Measurements from ENCODE around the gene DNAH14. TPM values are rescaled to one million over a fixed set of nuclear protein-coding genes. Genes with fewer than 3 reads are reported as not detected.

The DNAH14 gene
- total and polyA plus RNA-seq, 9 of the 15 experiments (the other 6 are each of a cell fraction or from before 2014, with no cell fraction given) = 58.4 to 142 (median 98.4) TPM

DNA sequence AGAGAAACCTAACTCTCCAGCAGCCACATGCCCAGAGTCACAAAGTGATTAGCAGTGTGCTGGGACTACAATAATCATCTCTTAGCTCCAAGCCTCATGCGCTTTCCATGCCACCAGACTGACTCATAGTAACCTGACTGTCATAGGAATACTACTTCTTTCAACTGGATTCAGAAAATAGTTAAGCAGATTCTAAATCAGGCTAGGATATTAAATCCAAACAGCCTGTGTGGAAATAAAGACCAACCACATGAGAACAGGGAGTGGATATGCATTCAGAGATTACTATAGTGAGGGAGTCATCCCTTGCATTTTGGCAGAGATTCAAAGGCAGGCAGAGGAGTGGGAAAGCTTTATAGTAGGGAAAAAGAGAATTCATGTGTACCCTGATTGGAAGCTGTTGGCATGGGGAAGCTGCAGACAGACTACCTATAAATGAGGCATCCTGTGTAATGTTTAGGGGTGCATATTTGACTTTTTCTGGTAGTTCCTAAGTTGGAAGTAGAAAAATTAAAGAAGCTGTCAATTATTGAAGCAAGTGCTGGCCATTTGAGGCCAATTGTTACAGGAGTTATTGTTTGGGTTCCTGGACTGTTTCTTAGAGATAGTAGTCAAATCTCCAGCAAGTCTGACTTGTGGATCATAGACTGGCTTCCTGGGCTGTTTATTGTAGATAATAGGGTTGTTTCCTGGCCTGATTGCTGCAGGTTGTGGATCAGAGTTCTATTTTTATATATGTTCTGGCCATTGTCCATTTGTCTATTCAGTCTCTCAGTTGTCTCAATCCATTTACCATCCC, 31.7 kb upstream of the DNAH14 start:
- DNase-seq (ENCODE audit: extremely low read depth in 1 of 4, low spot score in 3 of 4) (no peak), FAIRE-seq (no peak), ATAC-seq (no peak)
- Histone ChIP-seq H2AFZ (ENCODE audit: low read depth, low read length) (no peak overlapping the region), H3K4me3 (no peak overlapping the region), H3K9ac (ENCODE audit: insufficient read depth in 1 of 2, low read depth in 2 of 2, low read length in 2 of 2) (no peak overlapping the region), H3K4me2 (ENCODE audit: insufficient read depth, low read length) (no peak overlapping the region), H3K27me3 (ENCODE audit: control insufficient read depth in 2 of 2, insufficient read depth in 2 of 2, low read length in 2 of 2) (0 out of 5 replicates have a peak, but pooled peaks cover 0 to 3% of the 10 kb centered on the region in 2 experiments), H3K36me3 (ENCODE audit: control insufficient read depth, insufficient read depth, low read length) (no peaks in the 10 kb centered on the region), H4K20me1 (replicated peaks; ENCODE audit: control insufficient read depth, insufficient read depth, low read length) (no peaks in the 10 kb centered on the region), H3K4me1 (replicated peaks in 1 of 2; ENCODE audit: control insufficient read depth in 2 of 2, insufficient read depth in 2 of 2, low read length in 2 of 2) (no peaks in the 10 kb centered on the region), H3K79me2 (ENCODE audit: control insufficient read depth, insufficient read depth, low read length) (no peaks in the 10 kb centered on the region), H3K27ac (ENCODE audit: extremely low read depth, low read depth, low read length) (no peak overlapping the region), H3K9me3 (replicated peaks; ENCODE audit: control insufficient read depth, insufficient read depth, low read depth, low read length) (no peaks in the 10 kb centered on the region), H3K9me1 (ENCODE audit: control insufficient read depth, insufficient read depth, low read length) (no peaks in the 10 kb centered on the region)
- BruUV-seq (replicated peaks) = no TSS peak
- WGBS (ENCODE audit: insufficient coverage, low coverage, missing lambda C conversion rate) = 0% methylated on average over 1 of the region's 1 CpG
- TF ChIP-seq MAFG (tag; conservative IDR thresholded peaks at IDR 0.05) = no peak
- no peak for TF ChIP-seq KLF6 (CRISPR knock-in tag; IDR thresholded peaks at IDR 0.05; ENCODE audit: borderline replicate concordance)
- TF ChIP-seq MCM5 (IDR thresholded peaks at IDR 0.05; ENCODE audit: low read depth) = no peak
- no peak for TF ChIP-seq L3MBTL2 (IDR thresholded peaks at IDR 0.05)
- in situ Hi-C loops (cut with MboI) (no loop called here), intact Hi-C loops (cut with micrococcal nuclease) (no loop called here)
- ChIA-PET CTCF (ENCODE audit: low intra/inter-chr PET ratio) (no interaction called here), POLR2A (interaction anchor here (0.8 kb wide), 1 partner anchor 14 kb away, joined by 3 read pairs; no protein-coding TSS in a partner anchor)

DNA sequence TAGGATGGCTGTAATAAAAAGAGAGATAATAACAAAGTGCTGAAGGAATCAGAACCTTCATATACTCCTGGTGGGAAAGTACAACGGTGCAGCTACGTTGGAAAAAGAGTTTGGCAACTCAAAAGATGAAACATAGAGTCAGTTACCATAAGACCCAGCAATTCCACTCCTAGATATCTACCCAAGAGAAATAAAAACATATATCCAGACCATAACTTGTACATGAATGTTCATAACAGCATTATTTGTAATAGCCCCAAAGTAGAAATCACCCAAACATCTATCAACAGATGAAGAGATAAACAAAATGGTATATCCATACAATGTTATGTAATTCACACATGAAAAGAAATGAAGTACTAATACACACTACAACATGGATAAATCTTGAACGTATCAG, 30.5 kb upstream of the DNAH14 start:
- no peak overlapping the region for H2AFZ ChIP-seq (ENCODE audit: low read depth, low read length)
- H3K27ac ChIP-seq (ENCODE audit: extremely low read depth, low read depth, low read length) = no peak overlapping the region
- no peaks in the 10 kb centered on the region for H4K20me1 ChIP-seq (replicated peaks; ENCODE audit: control insufficient read depth, insufficient read depth, low read length)
- in situ Hi-C loops (cut with MboI) (no loop called here), intact Hi-C loops (cut with micrococcal nuclease) (no loop called here)
- BruUV-seq (replicated peaks) = no TSS peak
- H3K9ac ChIP-seq (ENCODE audit: insufficient read depth in 1 of 2, low read depth in 2 of 2, low read length in 2 of 2) = no peak overlapping the region
- WGBS (ENCODE audit: insufficient coverage, low coverage, missing lambda C conversion rate) = 1% methylated on average over 3 of the region's 3 CpGs
- CTCF ChIA-PET (ENCODE audit: low intra/inter-chr PET ratio) = no interaction called here
- H3K4me1 ChIP-seq (replicated peaks in 1 of 2; ENCODE audit: control insufficient read depth in 2 of 2, insufficient read depth in 2 of 2, low read length in 2 of 2) = no peaks in the 10 kb centered on the region
- 0 out of 5 replicates have a peak, but pooled peaks cover 0 to 2% of the 10 kb centered on the region in 2 experiments for H3K27me3 ChIP-seq (ENCODE audit: control insufficient read depth in 2 of 2, insufficient read depth in 2 of 2, low read length in 2 of 2)
- FAIRE-seq (no peak), DNase-seq (ENCODE audit: extremely low read depth in 1 of 4, low spot score in 3 of 4) (no peak), ATAC-seq (no peak)
- no peaks in the 10 kb centered on the region for H3K79me2 ChIP-seq (ENCODE audit: control insufficient read depth, insufficient read depth, low read length)
- no peaks in the 10 kb centered on the region for H3K36me3 ChIP-seq (ENCODE audit: control insufficient read depth, insufficient read depth, low read length)
- H3K4me2 ChIP-seq (ENCODE audit: insufficient read depth, low read length) = no peak overlapping the region
- H3K9me3 ChIP-seq (replicated peaks; ENCODE audit: control insufficient read depth, insufficient read depth, low read depth, low read length) = no peaks in the 10 kb centered on the region
- H3K9me1 ChIP-seq (ENCODE audit: control insufficient read depth, insufficient read depth, low read length) = no peaks in the 10 kb centered on the region
- POLR2A ChIA-PET = interaction anchor here (0.6 kb wide), 1 partner anchor 8 kb away, joined by 3 read pairs; no protein-coding TSS in a partner anchor
- H3K4me3 ChIP-seq = no peak overlapping the region
- TF ChIP-seq WHSC1 (IDR thresholded peaks at IDR 0.05; ENCODE audit: low read length) = no peak
- no peak for TF ChIP-seq ZKSCAN3 (CRISPR knock-in tag; IDR thresholded peaks at IDR 0.05)
- no peak for TF ChIP-seq ZNF134 (CRISPR knock-in tag; conservative IDR thresholded peaks at IDR 0.05)
- TF ChIP-seq MLLT1 (IDR thresholded peaks at IDR 0.05) = no peak
- TF ChIP-seq, protein P1, sequence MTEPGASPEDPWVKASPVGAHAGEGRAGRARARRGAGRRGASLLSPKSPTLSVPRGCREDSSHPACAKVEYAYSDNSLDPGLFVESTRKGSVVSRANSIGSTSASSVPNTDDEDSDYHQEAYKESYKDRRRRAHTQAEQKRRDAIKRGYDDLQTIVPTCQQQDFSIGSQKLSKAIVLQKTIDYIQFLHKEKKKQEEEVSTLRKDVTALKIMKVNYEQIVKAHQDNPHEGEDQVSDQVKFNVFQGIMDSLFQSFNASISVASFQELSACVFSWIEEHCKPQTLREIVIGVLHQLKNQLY (CRISPR knock-in tag; conservative IDR thresholded peaks at IDR 0.05) = no peak
- TF ChIP-seq TAL1 (IDR thresholded peaks at IDR 0.05) = no peak
- no peak for TF ChIP-seq TARDBP (IDR thresholded peaks at IDR 0.05)
- TF ChIP-seq NELFE (IDR thresholded peaks at IDR 0.05; ENCODE audit: insufficient read depth, insufficient read length) = no peak
- TF ChIP-seq, protein P2, sequence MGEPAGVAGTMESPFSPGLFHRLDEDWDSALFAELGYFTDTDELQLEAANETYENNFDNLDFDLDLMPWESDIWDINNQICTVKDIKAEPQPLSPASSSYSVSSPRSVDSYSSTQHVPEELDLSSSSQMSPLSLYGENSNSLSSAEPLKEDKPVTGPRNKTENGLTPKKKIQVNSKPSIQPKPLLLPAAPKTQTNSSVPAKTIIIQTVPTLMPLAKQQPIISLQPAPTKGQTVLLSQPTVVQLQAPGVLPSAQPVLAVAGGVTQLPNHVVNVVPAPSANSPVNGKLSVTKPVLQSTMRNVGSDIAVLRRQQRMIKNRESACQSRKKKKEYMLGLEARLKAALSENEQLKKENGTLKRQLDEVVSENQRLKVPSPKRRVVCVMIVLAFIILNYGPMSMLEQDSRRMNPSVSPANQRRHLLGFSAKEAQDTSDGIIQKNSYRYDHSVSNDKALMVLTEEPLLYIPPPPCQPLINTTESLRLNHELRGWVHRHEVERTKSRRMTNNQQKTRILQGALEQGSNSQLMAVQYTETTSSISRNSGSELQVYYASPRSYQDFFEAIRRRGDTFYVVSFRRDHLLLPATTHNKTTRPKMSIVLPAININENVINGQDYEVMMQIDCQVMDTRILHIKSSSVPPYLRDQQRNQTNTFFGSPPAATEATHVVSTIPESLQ (CRISPR knock-in tag; IDR thresholded peaks at IDR 0.05) = no peak

All from K562 (cell line).